GM21360 (cell line): ENCODE results near the gene EPC2.

Experiments used
- ATAC-seq: cut with Tn5 transposase; IDR thresholded peaks from one replicate; pipeline ENCODE4 v1.9.1; 2021; ENCODE audit warnings: mild to moderate bottlenecking, moderate library complexity; ENCODE audit not compliant: unreplicated experiment

Gene EPC2

GRCh38 chr2:148643998-148644882 lies at the start of gene EPC2:
Gene EPC2 (plus strand): TSS chr2:148644751. CDS start chr2:148645018, 267 bp downstream.
- peak; percentile 47 for ATAC-seq

GRCh38 chr2:148596018-148596417 lies 48.5 kb upstream of the EPC2 start:
- ATAC-seq: no peak

- ATAC-seq: no peak
Measured at GRCh38 chr2:148599109-148599991, 45.2 kb upstream of the EPC2 start.

- peak; percentile 26 for ATAC-seq
Measured at GRCh38 chr2:148602885-148603561, 41.5 kb upstream of the EPC2 start.

- peak; percentile 99 for ATAC-seq
Measured at GRCh38 chr2:148603562-148603920, 41.0 kb upstream of the EPC2 start.

- no peak for ATAC-seq
Measured at GRCh38 chr2:148604927-148605326, 39.6 kb upstream of the EPC2 start.

- ATAC-seq: no peak
Measured at GRCh38 chr2:148607566-148607965, 37.0 kb upstream of the EPC2 start.

GRCh38 chr2:148613231-148614013 lies 31.1 kb upstream of the EPC2 start:
- ATAC-seq: no peak

- ATAC-seq: peak; percentile 21
Measured at GRCh38 chr2:148614014-148614321, 30.6 kb upstream of the EPC2 start.

- peak; percentile 88 for ATAC-seq
Measured at GRCh38 chr2:148614322-148615049, 30.1 kb upstream of the EPC2 start.

- no peak for ATAC-seq
Measured at GRCh38 chr2:148615381-148615841, 29.1 kb upstream of the EPC2 start.

- no peak for ATAC-seq
Measured at GRCh38 chr2:148616662-148617061, 27.9 kb upstream of the EPC2 start.

- ATAC-seq: no peak
Measured at GRCh38 chr2:148617219-148617618, 27.3 kb upstream of the EPC2 start.

GRCh38 chr2:148619560-148620195 lies 24.9 kb upstream of the EPC2 start:
- no peak for ATAC-seq

- no peak for ATAC-seq
Measured at GRCh38 chr2:148622366-148622765, 22.2 kb upstream of the EPC2 start.

- no peak for ATAC-seq
Measured at GRCh38 chr2:148623086-148623485, 21.5 kb upstream of the EPC2 start.

- ATAC-seq: no peak
Measured at GRCh38 chr2:148627224-148627623, 17.3 kb upstream of the EPC2 start.

GRCh38 chr2:148634749-148635148 lies 9.8 kb upstream of the EPC2 start:
- ATAC-seq: no peak

GRCh38 chr2:148638543-148638942 lies 6.0 kb upstream of the EPC2 start:
- no peak for ATAC-seq
